Neuronal stem cell (in vitro differentiated cells): ENCODE results near the gene PDCL2.
"Not testable (repeated sequence)": the region's sequence is repeated elsewhere in the genome, so short reads cannot be mapped to it uniquely, and the experiment has no call there.

Experiments used
- DNase-seq: peaks from one replicate; pipeline ENCODE4 v3.0.0-alpha.2; 2013; ENCODE audit warnings: low spot score
- H2AFZ ChIP-seq: one replicate; pipeline ENCODE4 v1.6.1; 2013; ENCODE audit warnings: mild to moderate bottlenecking, low read length, inconsistent platforms
- H2AK5ac ChIP-seq: 2 replicates; pipeline ENCODE4 v1.6.1; 2013; ENCODE audit warnings: low read depth, mild to moderate bottlenecking, inconsistent platforms, low read length, moderate library complexity, mixed read lengths
- H2BK120ac ChIP-seq: 2 replicates; pipeline ENCODE4 v1.6.1; 2013; ENCODE audit warnings: low read depth, mild to moderate bottlenecking, inconsistent platforms, low read length, moderate library complexity, mixed read lengths
- H2BK12ac ChIP-seq: one replicate; pipeline ENCODE4 v1.6.1; 2013; ENCODE audit warnings: low read length, inconsistent platforms
- H2BK15ac ChIP-seq: 2 replicates; pipeline ENCODE4 v1.6.1; 2013; ENCODE audit warnings: mild to moderate bottlenecking, low read length, inconsistent platforms, mixed read lengths
- H2BK5ac ChIP-seq: one replicate; pipeline ENCODE4 v1.6.1; 2013; ENCODE audit warnings: inconsistent platforms, mild to moderate bottlenecking, low read length, moderate library complexity
- H3K14ac ChIP-seq: one replicate; pipeline ENCODE4 v1.6.1; 2013; ENCODE audit warnings: low read length, inconsistent platforms
- H3K18ac ChIP-seq: 2 replicates; pipeline ENCODE4 v1.6.1; 2013; ENCODE audit warnings: low read length, inconsistent platforms
- H3K23ac ChIP-seq: 2 replicates; pipeline ENCODE4 v1.6.1; 2013; ENCODE audit warnings: low read depth, mild to moderate bottlenecking, mixed read lengths, low read length, inconsistent platforms; ENCODE audit not compliant: poor library complexity
- H3K27ac ChIP-seq: replicated peaks from 3 replicates; pipeline ENCODE4 v1.5.1; 2013; ENCODE audit warnings: low read length, inconsistent platforms
- H3K27me3 ChIP-seq, 3 experiments: 2 replicates each; pipeline ENCODE4 v1.6.1; 2013; ENCODE audit warnings: low read length in 3 of 3, mild to moderate bottlenecking in 2 of 3, inconsistent platforms in 1 of 3, low read depth in 1 of 3, mixed read lengths in 1 of 3, moderate library complexity in 1 of 3; ENCODE audit not compliant: control insufficient read depth in 3 of 3, insufficient read depth in 3 of 3
- H3K36me3 ChIP-seq, 2 donors: replicated peaks in 1 of 2; 2 replicates each; pipeline ENCODE4 v1.6.1; 2013; ENCODE audit warnings: low read length in 2 of 2; ENCODE audit not compliant: control insufficient read depth in 2 of 2, insufficient read depth in 2 of 2
- H3K4ac ChIP-seq: 2 replicates; pipeline ENCODE4 v1.6.1; 2013; ENCODE audit warnings: inconsistent platforms, mild to moderate bottlenecking, low read length, moderate library complexity
- H3K4me1 ChIP-seq, 2 donors: 1 replicate in 1 of 2; 2 replicates in 1 of 2; pipeline ENCODE4 v1.6.1; 2013; ENCODE audit warnings: low read length in 2 of 2, low read depth in 1 of 2; ENCODE audit not compliant: control insufficient read depth in 2 of 2, insufficient read depth in 1 of 2
- H3K4me2 ChIP-seq: one replicate; pipeline ENCODE4 v1.6.1; 2013; ENCODE audit warnings: mild to moderate bottlenecking, low read length, inconsistent platforms; ENCODE audit not compliant: insufficient read depth, poor library complexity, severe bottlenecking
- H3K4me3 ChIP-seq, 2 donors: 2 replicates each; pipeline ENCODE4 v1.5.1; 2013; ENCODE audit warnings: low read length in 2 of 2, mild to moderate bottlenecking in 2 of 2, inconsistent platforms in 1 of 2, moderate library complexity in 1 of 2
- H3K79me1 ChIP-seq: one replicate; pipeline ENCODE4 v1.6.1; 2013; ENCODE audit warnings: low read depth, mild to moderate bottlenecking, inconsistent platforms, low read length, moderate library complexity
- H3K9ac ChIP-seq: one replicate; pipeline ENCODE4 v1.6.1; 2013; ENCODE audit warnings: mild to moderate bottlenecking, low read depth, low read length, inconsistent platforms; ENCODE audit not compliant: poor library complexity
- H3K9me3 ChIP-seq, 2 donors: replicated peaks in 1 of 2; 2 replicates each; pipeline versions ENCODE3 to v1.6.1; 2013; ENCODE audit warnings: low read length in 2 of 2, mild to moderate bottlenecking in 2 of 2, inconsistent platforms in 1 of 2, low read depth in 1 of 2, mixed read lengths in 1 of 2, moderate library complexity in 1 of 2; ENCODE audit not compliant: control insufficient read depth in 2 of 2, insufficient read depth in 1 of 2
- H4K8ac ChIP-seq: one replicate; pipeline ENCODE4 v1.6.1; 2013; ENCODE audit warnings: low read depth, mild to moderate bottlenecking, inconsistent platforms, low read length, moderate library complexity
- H4K91ac ChIP-seq: one replicate; pipeline ENCODE4 v1.6.1; 2013; ENCODE audit warnings: low read length, low read depth, mild to moderate bottlenecking, inconsistent platforms; ENCODE audit not compliant: poor library complexity
- WGBS, 2 donors: extraction: QIAGEN DNeasy Blood & Tissue Kit; methylation state at CpG; one replicate each; pipeline ENCODE4 v1.1.7; 2013; ENCODE audit warnings: missing lambda C conversion rate in 2 of 2, mixed read lengths in 1 of 2; ENCODE audit not compliant: insufficient read length in 2 of 2, insufficient replicate concordance in 1 of 2; ENCODE audit errors: extremely low coverage in 2 of 2; 5-methylcytosine and 5-hydroxymethylcytosine counted together

Gene PDCL2

DNA sequence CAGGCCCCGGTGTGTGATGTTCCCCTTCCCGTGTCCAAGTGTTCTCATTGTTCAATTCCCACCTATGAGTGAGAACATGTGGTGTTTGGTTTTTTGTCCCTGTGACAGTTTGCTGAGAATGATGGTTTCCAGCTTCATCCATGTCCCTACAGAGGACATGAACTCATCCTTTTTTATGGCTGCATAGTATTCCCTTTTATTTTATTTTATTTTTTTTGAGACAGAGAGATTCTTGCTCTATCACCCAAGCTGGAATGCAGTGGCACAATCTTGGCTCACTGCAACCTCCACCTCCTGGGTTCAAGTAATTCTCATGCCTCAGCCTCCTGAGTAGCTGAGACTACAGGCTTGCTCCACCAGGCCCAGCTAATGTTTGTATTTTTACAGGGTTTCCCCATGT is 9.3 kb downstream of the PDCL2 start:
- H3K23ac ChIP-seq, H4K8ac ChIP-seq, H3K9ac ChIP-seq, H4K91ac ChIP-seq, H3K4ac ChIP-seq, H2BK120ac ChIP-seq, H2BK15ac ChIP-seq, H3K27me3 ChIP-seq, H2BK12ac ChIP-seq, H2BK5ac ChIP-seq, H3K4me2 ChIP-seq, H3K4me1 ChIP-seq, H2AFZ ChIP-seq, H3K27ac ChIP-seq, H3K79me1 ChIP-seq, DNase-seq, H3K9me3 ChIP-seq, H3K18ac ChIP-seq, H3K14ac ChIP-seq, H3K36me3 ChIP-seq, H3K4me3 ChIP-seq, H2AK5ac ChIP-seq: not testable (repeated sequence)
- WGBS, 2 donors = no CpG with 5 or more reads among the region's 2 CpGs

DNA sequence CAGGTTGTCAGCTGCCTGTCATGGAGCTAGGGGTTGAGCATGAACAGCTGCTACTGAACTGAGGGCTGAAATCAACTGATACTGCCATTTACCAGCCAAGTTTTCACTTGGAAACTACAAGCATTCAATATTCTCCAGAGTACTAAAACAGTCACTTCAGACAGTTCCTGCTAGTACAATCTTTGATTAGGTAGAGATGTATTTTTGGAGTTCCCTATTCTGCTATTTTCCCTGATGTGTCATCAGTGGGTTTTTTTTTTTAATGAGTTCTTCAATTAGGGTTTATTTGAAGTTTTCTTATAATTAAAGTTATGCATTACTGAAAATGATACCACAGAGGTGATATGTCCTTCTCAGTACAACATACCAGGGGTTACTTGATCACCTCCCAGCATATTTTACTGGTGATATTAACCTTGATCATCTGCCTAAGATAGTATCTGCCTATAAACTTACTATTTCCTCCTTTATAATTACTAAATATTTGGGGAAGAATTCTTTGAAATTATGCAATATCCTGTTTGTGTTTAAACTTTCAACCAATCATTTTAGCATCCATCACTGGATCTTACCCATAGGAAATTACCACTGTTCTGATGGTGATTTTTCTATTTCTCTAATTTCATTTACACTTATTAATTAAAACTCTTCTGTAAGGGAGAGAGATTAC is 13.6 kb downstream of the PDCL2 start:
- Histone ChIP-seq H2BK12ac (no peak overlapping the region), H3K27me3 (no peaks in the 10 kb centered on the region), H3K4ac (no peak overlapping the region), H3K18ac (no peak overlapping the region), H3K4me2 (no peak overlapping the region), H4K8ac (no peak overlapping the region), H2BK5ac (no peak overlapping the region), H3K9ac (no peak overlapping the region), H3K4me1 (no peaks in the 10 kb centered on the region), H2BK120ac (no peak overlapping the region), H4K91ac (no peak overlapping the region), H2AFZ (no peak overlapping the region), H3K23ac (no peak overlapping the region), H3K36me3 (no peaks in the 10 kb centered on the region), H2BK15ac (no peak overlapping the region), H3K27ac (no peak overlapping the region), H3K9me3 (peaks cover 5 to 18% of the 10 kb centered on the region in 2 donors), H2AK5ac (no peak overlapping the region), H3K4me3 (no peak overlapping the region), H3K79me1 (no peaks in the 10 kb centered on the region), H3K14ac (no peak overlapping the region)
- no peak for DNase-seq

- DNase-seq = no peak
- WGBS, 2 donors = no CpG with 5 or more reads among the region's 1 CpG
These were observed 16.5 kb downstream of the PDCL2 start for GRCh38 chr4:55575513-55575912.

GRCh38 chr4:55574252-55574651 is 17.8 kb downstream of the PDCL2 start:
- H3K4me3 ChIP-seq = no peak overlapping the region
- H3K4me1 ChIP-seq = no peaks in the 10 kb centered on the region
- no peak overlapping the region for H3K4me2 ChIP-seq
- H2BK5ac ChIP-seq = no peak overlapping the region
- no peak overlapping the region for H2AFZ ChIP-seq
- H3K27me3 ChIP-seq = no peaks in the 10 kb centered on the region
- no peak for DNase-seq
- no peaks in the 10 kb centered on the region for H3K79me1 ChIP-seq
- no peak overlapping the region for H4K8ac ChIP-seq
- no peak overlapping the region for H3K23ac ChIP-seq
- H3K18ac ChIP-seq = no peak overlapping the region
- no peaks in the 10 kb centered on the region for H3K36me3 ChIP-seq
- no peak overlapping the region for H2BK12ac ChIP-seq
- H2BK120ac ChIP-seq = no peak overlapping the region
- H3K9ac ChIP-seq = no peak overlapping the region
- H3K4ac ChIP-seq = no peak overlapping the region
- no peak overlapping the region for H2BK15ac ChIP-seq
- no CpG with 5 or more reads among the region's 1 CpG for WGBS, 2 donors
- peaks cover 5 to 14% of the 10 kb centered on the region in 2 donors for H3K9me3 ChIP-seq
- H3K14ac ChIP-seq = no peak overlapping the region
- no peak overlapping the region for H3K27ac ChIP-seq
- H2AK5ac ChIP-seq = no peak overlapping the region
- no peak overlapping the region for H4K91ac ChIP-seq

More at GRCh38 chr4:55575513-55575912, 16.5 kb downstream of the PDCL2 start:
- Histone ChIP-seq H3K27ac (no peak overlapping the region), H3K27me3 (no peaks in the 10 kb centered on the region), H4K8ac (no peak overlapping the region), H2BK120ac (no peak overlapping the region), H3K9me3 (peaks cover 5 to 14% of the 10 kb centered on the region in 2 donors), H2BK12ac (no peak overlapping the region), H3K18ac (no peak overlapping the region), H3K23ac (no peak overlapping the region), H3K4me3 (no peak overlapping the region), H2BK5ac (no peak overlapping the region), H4K91ac (no peak overlapping the region), H3K9ac (no peak overlapping the region), H3K4ac (no peak overlapping the region), H2AK5ac (no peak overlapping the region), H2AFZ (no peak overlapping the region), H3K14ac (no peak overlapping the region), H3K4me2 (no peak overlapping the region), H3K36me3 (no peaks in the 10 kb centered on the region), H3K79me1 (no peaks in the 10 kb centered on the region), H3K4me1 (no peaks in the 10 kb centered on the region), H2BK15ac (no peak overlapping the region)
